Amygdala (tissue), 56 donors: Measurements from ENCODE around the gene TTN.

Source experiments
- DNase-seq, 56 donors: peaks; one replicate each; lab custom pipeline; 2025; lab: John Stamatoyannopoulos, UW

The TTN gene

DNA sequence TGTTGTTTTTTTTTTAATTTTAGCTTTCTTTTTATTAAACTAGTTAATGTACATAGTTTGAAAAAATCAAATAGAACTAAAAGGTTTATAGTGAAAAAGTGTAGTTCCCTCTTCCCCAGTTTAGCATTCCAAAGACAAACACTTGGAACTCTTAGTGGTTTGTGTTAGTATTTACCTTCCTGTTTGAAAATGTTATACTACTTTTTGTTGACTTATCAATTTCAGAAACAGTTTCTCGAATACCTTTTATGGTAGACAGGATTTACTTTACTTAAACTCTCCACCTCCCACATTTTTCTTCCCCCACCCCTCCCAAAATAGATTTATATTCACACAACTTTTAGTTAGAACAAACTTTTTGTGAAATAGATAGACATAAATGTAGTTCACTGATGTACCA, 300.3 kb downstream of the TTN start:
- no peak for DNase-seq

DNA sequence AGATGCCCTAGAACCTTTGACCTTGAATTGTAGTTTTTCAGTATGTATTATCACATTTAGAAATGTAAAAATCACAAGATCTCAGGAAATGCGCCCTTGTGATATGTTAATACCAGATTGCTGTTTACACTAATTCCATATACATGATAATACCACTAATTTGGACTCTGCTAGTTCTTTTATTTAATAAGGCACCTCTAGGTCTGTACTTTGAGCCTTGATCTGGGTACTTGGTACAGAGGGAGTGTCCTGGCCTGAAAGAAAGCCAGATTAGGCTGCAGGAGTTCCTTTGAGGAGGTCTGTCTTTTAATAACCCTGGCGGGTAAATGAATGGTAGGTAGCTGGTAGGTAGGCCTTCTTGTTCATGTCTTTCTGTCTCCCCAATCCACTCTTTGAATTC, 300.7 kb downstream of the TTN start:
- DNase-seq, result no peak

DNA sequence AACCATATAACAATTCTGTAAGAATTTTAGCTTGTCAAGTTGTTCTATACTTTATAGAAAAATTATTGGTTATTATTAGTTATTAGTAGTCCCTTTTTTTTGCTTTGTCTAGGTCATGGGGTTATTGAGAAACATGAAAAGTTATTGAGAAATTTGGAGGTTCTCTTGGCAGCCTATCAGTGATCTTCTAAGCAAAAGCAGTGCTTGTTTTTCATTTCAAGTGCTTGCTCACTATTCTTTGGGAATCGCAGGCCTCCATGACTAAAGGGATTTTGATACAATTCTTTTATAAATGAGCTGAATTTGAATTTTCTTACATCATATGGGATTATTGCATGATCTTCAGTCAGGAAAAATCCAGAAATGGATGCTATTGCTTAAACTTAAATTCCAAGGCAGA, 301.1 kb downstream of the TTN start:
- no peak for DNase-seq

DNA sequence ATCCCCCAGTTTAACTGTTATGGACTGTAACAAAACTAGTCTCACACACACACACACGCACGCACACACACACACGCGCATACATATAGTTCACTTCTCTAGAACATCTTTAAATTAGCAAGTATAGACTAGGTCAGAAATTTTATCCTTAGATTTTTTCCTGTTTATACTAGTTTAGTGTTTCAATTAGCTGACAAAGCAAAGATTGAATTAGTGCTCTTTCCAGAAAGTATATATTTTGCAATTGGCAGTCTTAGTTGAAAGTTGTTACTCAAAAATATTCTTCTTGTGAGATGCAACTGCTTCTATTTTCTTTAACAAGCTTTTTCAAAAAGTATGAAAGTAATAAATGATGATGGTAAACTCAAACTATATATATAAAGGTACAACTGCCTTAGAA, 304.5 kb downstream of the TTN start:
- no peak for DNase-seq

DNA sequence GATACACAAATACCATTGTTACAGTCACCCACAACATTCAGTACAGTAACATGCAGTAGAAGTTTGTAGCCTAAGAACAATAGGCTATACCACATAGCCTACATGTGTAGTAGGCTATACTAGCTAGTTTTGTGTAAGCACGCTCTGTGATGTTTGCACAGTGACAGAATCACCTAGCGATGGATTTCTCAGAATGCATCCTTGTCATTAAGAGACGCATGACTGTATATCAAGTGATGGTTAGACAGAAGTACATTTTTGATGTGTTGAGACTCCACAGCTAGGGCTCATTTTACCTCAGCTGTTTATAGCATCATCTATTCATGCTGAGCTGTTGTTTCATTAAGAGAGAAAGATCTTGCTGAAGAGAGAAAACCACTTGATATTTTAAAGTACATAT, 307.6 kb downstream of the TTN start:
- no peak for DNase-seq

DNA sequence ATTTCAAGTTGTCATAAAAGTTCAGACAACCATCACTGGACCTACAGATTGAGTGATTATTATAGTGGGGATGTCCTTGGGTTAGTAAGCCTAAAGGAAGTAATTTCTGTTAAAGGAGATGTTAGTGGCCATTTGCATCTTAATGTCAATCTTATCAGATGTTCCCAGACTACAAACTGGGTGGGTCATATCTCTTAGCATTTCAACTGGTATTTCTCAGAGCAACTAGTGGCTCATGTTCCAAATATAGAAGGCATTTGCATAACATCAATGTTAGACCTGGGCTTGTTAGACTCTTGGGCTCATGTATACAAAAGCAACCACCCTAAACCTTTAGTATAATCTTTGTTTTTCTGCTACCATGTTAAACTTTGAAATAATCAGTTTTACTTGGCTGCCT, 309.1 kb downstream of the TTN start:
- DNase-seq, result no peak

DNA sequence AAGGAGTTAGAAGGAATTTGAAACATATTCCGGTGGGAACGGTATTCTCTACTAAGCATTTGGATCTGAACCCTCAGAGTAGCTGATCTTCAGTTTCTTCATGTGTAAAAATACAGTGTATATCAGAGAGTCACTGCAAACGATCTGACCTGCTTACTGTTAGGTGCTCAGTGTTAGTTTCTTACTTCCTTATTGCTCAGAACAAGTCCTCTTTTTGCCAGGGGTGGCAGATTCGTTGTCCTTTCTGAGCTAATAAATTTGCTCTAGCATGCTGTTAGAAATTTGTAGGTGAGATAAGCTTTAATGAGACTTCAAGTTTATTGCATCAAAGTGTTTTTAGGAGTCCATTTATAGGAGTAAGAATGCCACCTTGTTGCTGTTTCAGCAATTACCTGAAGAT, 311.2 kb downstream of the TTN start:
- no peak for DNase-seq

DNA sequence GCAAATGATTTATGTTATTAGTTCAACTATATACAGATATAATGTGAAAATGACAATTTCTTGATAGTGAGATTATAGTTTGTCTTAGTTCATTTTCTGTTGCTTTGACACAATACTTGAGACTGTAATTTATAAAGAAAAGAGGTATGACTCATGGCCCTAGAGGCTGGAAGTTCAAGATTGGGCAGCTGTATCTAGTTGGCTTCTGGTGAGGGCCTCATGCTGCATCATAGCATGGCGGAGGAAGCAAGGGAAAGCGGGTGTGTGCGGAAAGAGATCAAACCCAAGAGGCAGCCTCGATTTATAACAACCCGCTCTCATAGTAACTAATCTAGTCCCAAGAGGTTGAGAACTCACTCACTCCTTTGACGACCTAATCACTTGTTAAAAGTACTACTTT, 315.6 kb downstream of the TTN start:
- no peak for DNase-seq

DNA sequence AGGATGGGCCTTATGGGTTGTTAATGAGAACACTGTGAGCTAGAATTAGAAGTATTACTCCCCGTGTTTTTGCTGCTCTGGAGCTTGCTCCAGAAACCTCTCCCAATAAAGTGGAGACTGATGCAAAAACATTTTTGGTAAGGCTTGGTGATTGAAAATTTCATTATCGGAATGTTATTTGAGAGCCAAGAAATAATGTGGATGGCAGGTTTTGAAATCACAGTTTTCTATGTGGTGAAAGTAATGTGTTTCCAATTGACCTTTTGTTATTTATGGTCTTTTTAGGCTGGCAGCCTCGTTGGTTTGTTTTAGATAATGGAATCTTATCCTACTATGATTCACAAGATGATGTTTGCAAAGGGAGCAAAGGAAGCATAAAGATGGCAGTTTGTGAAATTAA, 321.9 kb downstream of the TTN start:
- no peak for DNase-seq

DNA sequence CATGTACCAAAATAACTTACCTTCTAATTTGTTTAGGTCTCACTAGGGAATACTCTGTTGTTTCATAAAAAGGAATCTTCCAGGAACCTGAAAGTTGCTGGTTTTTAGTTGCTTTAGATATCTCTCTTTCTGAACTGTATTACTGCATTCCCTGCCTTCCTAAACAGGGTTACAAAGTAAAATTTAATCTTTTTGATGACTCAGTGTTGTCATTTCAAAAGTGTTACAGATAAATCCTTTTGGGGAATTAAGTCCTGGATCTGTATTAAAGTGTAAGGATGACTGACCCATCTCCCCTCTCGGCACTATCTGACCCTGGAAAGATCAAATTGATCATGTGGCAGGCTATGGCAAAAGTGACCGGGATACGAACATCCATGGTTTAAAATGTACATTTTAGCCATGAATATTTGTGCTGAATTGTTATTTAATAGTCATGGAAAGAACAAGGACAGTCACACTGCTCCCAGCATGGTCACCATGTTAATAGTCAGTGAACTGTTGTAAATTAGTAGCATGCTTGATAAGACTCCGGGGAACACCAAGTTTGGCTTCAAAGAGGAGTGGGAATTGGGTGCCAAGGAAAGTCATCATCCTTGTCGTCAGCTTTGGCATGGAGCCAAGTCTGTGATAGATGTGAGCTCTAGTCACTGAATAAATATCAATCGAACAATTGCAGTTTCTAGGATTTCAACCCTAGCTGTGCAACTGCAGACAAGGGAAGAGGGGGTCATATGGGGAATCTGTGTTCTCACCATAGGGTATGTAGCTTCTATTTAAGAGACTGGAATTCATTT, 322.8 kb downstream of the TTN start:
- DNase-seq, result peak in 19 of 56 donors; percentile 0 to 89 (median 10)

DNA sequence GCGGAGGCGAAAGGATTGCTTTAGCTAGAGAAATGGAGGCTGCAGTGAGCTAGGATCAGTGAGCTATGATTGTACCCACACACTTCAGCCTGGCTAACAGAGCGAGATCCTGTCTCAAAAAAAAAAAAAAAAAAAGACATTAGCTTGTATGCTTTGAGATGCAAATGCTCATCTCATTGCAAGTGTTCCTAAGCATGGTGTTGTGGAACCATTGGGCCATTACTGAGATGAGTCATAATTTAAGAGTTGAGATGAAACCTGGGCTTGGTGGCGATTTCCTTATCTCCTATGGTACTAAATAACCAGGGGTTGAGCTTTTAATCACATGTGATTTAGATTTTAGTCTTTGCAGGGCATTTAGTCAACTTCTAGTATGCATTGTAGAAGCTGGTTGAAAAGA, 324.8 kb downstream of the TTN start:
- DNase-seq, result no peak

DNA sequence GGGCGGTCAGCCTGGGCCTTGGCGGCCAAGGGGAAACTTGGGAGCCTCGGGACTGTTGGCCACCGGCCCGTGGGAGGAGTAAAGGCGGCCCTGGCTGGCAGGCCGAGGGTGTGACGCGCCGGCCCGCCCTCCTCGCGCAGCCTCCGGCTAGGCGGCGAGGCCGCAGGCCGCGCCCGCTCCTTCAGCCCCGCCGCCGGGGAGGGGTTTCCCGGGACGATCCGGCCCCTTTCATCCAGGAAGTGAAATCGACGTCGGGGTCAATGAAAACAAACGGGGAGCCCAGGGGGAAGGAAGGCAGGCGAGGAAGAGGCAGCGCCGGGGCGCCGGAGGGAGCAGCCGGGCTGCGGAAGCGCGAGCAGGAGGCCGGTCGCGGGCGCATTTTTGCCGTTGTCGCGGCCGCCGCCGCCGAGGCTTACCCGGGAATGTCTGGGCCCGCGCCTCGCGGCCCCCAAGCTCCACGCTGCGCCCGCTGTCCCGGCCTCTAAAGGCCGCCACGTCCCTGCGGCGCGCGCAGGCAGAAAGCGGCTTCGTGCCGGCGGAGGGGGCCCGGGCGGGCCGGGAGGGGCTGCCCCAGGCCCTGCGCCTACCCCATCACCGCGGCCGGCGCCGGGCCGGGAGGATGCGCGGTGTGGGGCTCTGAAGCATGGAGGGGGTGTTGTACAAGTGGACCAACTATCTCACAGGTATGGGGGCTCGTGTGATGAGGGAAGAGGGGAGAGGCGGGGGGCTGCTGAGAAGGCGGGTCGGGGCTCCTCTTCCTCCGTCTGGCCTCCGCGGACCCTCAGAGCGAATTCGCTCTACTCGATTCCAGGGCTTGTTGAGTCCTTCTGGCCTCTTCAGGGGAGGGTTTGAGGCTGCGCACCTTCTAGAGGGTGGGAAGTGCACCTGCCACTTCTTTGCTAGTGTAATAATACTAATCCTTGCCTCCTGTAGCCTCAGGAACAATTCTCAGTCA, 326.7 kb downstream of the TTN start, which contains the start of gene PLEKHA3:
PLEKHA3 (plus strand) TSS at position 231 of the 955 bp plus-strand sequence; CDS start at position 644, 413 bp downstream.
- peak; percentile 49 to 94 (median 87) for DNase-seq

DNA sequence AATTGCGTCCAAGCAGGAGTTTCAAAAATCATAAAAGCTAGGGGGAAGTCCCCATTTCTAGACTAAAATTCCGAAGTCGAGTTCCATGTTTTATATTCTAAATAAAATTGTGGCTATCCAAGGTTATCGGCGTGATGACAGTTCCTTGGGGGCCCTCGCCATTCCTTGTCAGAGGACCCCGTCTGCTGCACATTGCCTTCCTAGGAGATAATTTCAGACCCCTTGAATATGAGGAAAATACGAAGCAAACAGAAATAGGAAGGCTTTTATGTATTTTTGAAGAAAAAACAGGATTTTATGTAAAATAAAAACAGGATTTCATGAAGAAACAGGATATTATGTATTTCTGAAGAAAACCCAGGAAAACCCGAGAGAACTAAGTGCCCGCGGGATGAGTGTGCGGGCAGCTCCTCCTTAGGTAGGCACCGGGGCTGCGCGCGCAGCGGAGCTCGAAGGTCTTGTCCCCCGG, 327.4 kb downstream of the TTN start:
- no peak for DNase-seq

DNA sequence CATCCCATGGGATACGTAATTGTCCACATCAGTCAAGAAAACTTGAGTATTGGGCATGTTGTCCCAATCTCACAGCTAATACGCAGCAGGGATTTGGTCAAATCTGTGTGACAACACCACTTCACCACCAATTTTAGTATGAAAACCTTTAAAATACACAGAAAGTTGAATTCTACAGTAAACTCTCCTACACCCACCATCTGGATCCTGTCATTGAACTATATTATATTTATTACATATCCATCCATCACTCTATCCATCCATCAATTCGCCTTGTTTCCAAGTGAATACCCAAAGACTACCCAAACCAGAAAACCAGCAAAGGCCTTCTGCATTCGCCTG, 328.0 kb downstream of the TTN start:
- no peak for DNase-seq

DNA sequence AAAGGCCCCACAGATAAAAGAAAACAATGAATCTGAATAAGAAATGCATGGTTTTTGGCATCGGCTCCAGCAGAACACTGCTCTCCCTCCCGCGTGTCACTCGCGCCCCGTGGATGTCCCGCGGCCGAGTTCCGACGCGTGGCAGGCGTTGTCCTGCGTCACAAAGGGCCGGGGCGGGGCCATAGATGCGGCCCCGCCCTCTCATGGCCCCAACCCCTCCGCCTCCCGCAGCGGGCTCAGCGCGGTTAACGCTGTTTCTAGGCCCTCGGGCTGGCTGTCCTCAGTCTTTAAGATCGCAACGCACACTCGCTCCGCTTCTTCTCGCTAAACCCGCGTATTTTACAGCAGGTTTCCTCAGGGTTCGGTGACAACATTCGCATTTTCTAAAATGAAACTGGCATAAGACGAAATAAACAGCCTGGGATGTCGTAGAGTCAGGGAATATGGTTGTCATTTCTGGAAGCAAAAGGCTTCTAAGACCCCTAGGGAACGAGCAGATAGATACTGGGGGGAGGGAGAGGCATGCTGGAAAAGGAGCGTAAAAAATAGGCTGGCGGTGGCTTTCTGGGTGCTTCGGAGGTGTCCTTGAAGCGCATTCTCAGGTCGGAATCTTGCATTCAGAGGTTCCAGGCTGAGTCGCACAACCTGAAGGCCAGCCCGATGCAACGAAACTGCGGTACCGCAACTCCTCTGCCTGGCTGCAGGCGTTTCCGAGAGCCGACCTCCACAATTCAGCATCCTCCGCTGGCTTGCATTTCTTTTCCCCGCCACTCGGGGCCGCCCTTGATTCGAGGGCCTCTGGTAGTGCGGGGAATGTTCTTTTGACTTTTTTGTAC, 328.6 kb downstream of the TTN start, which contains the start of gene FKBP7:
FKBP7 (minus strand) TSS at position 162 of the 836 bp plus-strand sequence; CDS start at position 61, 101 bp downstream.
- DNase-seq, result peak; percentile 18 to 94 (median 76)

DNA sequence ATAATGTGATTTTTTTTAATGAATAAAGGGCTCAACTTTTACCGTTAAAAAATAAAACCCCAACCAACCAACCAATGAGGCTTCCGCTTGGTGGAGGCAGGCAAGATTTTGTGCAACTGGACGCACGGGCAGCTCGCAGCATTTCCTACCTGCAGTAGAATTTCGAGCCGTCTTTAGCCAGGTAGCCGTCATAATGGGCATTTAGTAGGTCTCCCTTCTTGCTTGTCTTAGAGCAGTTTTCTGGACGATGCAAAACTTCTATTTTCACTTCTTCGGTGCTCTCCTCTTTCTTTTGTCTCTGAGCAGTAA, 329.1 kb downstream of the TTN start:
- DNase-seq, result peak in 8 of 56 donors; percentile 22 to 60 (median 34)

DNA sequence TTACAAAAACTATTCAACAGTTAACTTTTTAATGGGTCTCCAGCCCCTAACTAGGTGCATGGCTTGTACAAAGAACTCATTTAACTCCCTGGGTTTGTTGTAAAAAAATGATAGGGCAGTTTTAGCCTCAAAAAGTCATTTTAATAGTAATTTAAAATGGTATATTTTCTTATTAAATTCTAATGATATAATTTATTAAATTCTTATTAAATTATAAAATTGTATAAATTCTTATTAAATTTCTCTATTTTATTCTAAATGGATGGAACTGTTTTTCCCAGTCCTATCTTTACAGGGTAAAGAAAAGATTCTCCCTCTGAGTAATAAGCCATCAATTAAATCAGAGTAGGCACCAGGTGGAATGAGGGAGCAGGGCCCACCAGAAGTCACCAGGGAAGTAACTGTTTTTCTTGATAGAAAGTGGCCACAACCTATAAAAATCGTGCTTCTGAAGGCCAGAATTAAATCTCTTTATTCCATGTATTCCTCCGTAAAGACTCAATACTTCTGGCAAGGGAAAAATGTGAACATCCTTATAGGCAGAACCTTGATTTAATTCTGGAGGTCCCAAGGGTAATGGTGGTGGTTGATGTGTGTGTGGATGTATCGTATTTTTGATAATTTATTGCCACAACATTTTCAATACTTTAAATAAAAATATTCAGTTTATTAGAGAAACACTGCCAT, 329.6 kb downstream of the TTN start:
- DNase-seq, result no peak

DNA sequence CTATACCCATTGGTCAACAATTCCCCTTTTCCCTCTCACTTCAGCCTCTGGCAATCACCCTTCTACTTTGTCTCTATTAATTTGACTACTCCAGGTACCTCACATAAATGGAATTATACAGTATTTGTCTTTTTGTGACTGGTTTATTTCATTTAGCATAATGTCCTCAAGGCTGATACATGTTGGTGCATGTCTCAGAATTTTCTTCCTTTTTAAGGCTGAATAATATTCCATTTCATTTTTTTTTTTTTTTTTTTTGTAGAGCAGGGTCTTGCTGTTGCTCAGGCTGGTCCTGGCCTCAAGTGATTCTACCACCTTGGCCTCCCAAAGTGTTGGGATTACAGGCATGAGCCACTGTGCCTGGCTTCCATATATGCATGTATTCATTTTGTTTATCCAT, 330.7 kb downstream of the TTN start:
- DNase-seq, result no peak
